OCI-LY7 (cell line): ENCODE measurements around the gene KAT7. TPM values are rescaled to one million over a fixed set of nuclear protein-coding genes. Genes with fewer than 3 reads are reported as not detected.

ENCODE experiments used
- BruUV-seq: library from RNA; stranded (reverse); fragments of 400-500 nt; replicated peaks from 2 replicates; lab custom pipeline; 2021; lab: Mats Ljungman, UMichigan
- CTCF ChIA-PET: fragments of 300-600 bp; sonication (Branson Sonifier 250); formaldehyde crosslinking; loops from one replicate; lab custom pipeline; 2022; ENCODE audit warnings: antibody characterized with exemption; ENCODE audit not compliant: unreplicated experiment; lab: Charles Lee
- POLR2A ChIA-PET: fragments of 300-600 bp; sonication (Branson Sonifier 250); formaldehyde crosslinking; loops from one replicate; lab custom pipeline; 2022; ENCODE audit warnings: antibody characterized with exemption; lab: Charles Lee
- DNase-seq: peaks from one replicate; pipeline ENCODE4 v3.0.0-alpha.2; 2015; ENCODE audit warnings: low spot score
- H2AFZ ChIP-seq: fragments of 200-600 bp; sonication (generic), shearing (Covaris generic); 2 replicates; pipeline ENCODE4 v1.6.1; 2014; ENCODE audit warnings: mild to moderate bottlenecking, antibody characterized with exemption, low read length, moderate library complexity
- H3K27ac ChIP-seq: fragments of 200-600 bp; sonication (generic); 2 replicates; pipeline ENCODE4 v1.5.1; 2014; ENCODE audit warnings: mixed run types, low read depth, mild to moderate bottlenecking, moderate library complexity, low read length, inconsistent platforms; ENCODE audit not compliant: poor library complexity, severe bottlenecking
- H3K36me3 ChIP-seq: fragments of 200-600 bp; sonication (generic); 2 replicates; pipeline ENCODE4 v1.6.1; 2014; ENCODE audit warnings: mild to moderate bottlenecking, antibody characterized with exemption, low read length, moderate library complexity, mixed read lengths; ENCODE audit not compliant: insufficient read depth
- H3K4me1 ChIP-seq: fragments of 200-600 bp; sonication (generic); 2 replicates; pipeline ENCODE4 v1.5.1; 2014; ENCODE audit warnings: mild to moderate bottlenecking, low read length; ENCODE audit not compliant: insufficient read depth, poor library complexity, severe bottlenecking
- H3K4me2 ChIP-seq: fragments of 200-600 bp; sonication (generic); 2 replicates; pipeline ENCODE4 v1.6.1; 2014; ENCODE audit warnings: mild to moderate bottlenecking, low read length
- H3K4me3 ChIP-seq: fragments of 200-600 bp; sonication (generic); 2 replicates; pipeline ENCODE4 v1.5.1; 2014; ENCODE audit warnings: mild to moderate bottlenecking, low read depth, low read length; ENCODE audit not compliant: poor library complexity, severe bottlenecking
- H3K79me2 ChIP-seq: fragments of 200-600 bp; sonication (generic); 2 replicates; pipeline ENCODE4 v1.6.1; 2016; ENCODE audit warnings: low read depth, mild to moderate bottlenecking, low read length, moderate library complexity, mixed read lengths; ENCODE audit not compliant: insufficient read depth
- H3K9me2 ChIP-seq: fragments of 200-600 bp; sonication (generic); 2 replicates; pipeline ENCODE4 v1.6.1; 2016; ENCODE audit warnings: mild to moderate bottlenecking, low read length, mixed read lengths; ENCODE audit not compliant: insufficient read depth
- H3K9me3 ChIP-seq: fragments of 200-600 bp; sonication (generic); 2 replicates; pipeline ENCODE4 v1.6.1; 2014; ENCODE audit warnings: mild to moderate bottlenecking, mixed run types, low read length, mixed read lengths
- H4K20me1 ChIP-seq: fragments of 200-600 bp; sonication (generic); 2 replicates; pipeline ENCODE4 v1.6.1; 2014; ENCODE audit warnings: mild to moderate bottlenecking, antibody characterized with exemption, low read length, moderate library complexity, mixed read lengths; ENCODE audit not compliant: insufficient read depth
- CTCF ChIP-seq: fragments of 200-600 bp; sonication (generic); conservative IDR thresholded peaks from 2 replicates; pipeline ENCODE4 v1.5.1; 2014; ENCODE audit warnings: mild to moderate bottlenecking, antibody characterized with exemption, low read length, moderate library complexity, mixed read lengths
- EZH2phosphoT487 ChIP-seq: fragments of 200-600 bp; sonication (generic); IDR thresholded peaks from 2 replicates; pipeline ENCODE4 v1.6.1; 2018; ENCODE audit warnings: low read depth, borderline replicate concordance, mild to moderate bottlenecking, mixed run types, antibody characterized with exemption, low read length, moderate library complexity, mixed read lengths
- intact Hi-C: fragments of 100-400 bp; cut with micrococcal nuclease; formaldehyde crosslinking; loops from one replicate; pipeline ENCODE4 v1.10.0; 2022; ENCODE audit not compliant: unreplicated experiment
- total RNA-seq, 2 experiments: library from RNA; depleted of rRNA in 1 of 2; stranded (reverse); fragments of >200 nt in 1 of 2; shearing (Covaris generic) in 1 of 2; gene quantifications; 2 replicates each; pipeline ENCODE4 v1.2.3, GENCODE V29; 2014 to 2022

The KAT7 gene
- total RNA-seq, 2 experiments from 2014 or later: 43.3 to 70.3 TPM

GRCh38 chr17:49775546-49776260 is 12.8 kb upstream of the KAT7 start:
- no peaks in the 10 kb centered on the region for H4K20me1 ChIP-seq
- no peak overlapping the region for H3K27ac ChIP-seq
- H3K4me2 ChIP-seq: no peak overlapping the region
- no peaks in the 10 kb centered on the region for H3K79me2 ChIP-seq
- no peaks in the 10 kb centered on the region for H3K36me3 ChIP-seq
- intact Hi-C loops: no loop called here
- TF ChIP-seq CTCF: no peak
- TF ChIP-seq EZH2phosphoT487: no peak
- H3K9me2 ChIP-seq: no peaks in the 10 kb centered on the region
- no TSS peak for BruUV-seq
- no peaks in the 10 kb centered on the region for H3K4me1 ChIP-seq
- H3K4me3 ChIP-seq: no peak overlapping the region
- POLR2A ChIA-PET: interaction anchor here (0.6 to 1.1 kb wide), 2 partner anchors 10 to 11 kb away, joined by 3 to 6 read pairs; partner anchors contain the start of gene FAM117A
- no peak for DNase-seq
- CTCF ChIA-PET: interaction anchor here (1.4 kb wide), 1 partner anchor 12 kb away, joined by 4 read pairs; the partner anchor contains the start of gene FAM117A
- no peaks in the 10 kb centered on the region for H3K9me3 ChIP-seq
- no peak overlapping the region for H2AFZ ChIP-seq

GRCh38 chr17:49776551-49777300 is 11.8 kb upstream of the KAT7 start:
- no peak for DNase-seq
- TF ChIP-seq EZH2phosphoT487 (no peak), CTCF (no peak)
- Histone ChIP-seq H3K9me3 (no peaks in the 10 kb centered on the region), H3K4me3 (no peak overlapping the region), H3K4me1 (no peaks in the 10 kb centered on the region), H3K36me3 (no peaks in the 10 kb centered on the region), H3K4me2 (no peak overlapping the region), H3K79me2 (no peaks in the 10 kb centered on the region), H2AFZ (no peak overlapping the region), H3K9me2 (no peaks in the 10 kb centered on the region), H3K27ac (no peak overlapping the region), H4K20me1 (no peaks in the 10 kb centered on the region)
- CTCF ChIA-PET: interaction anchor here (1.4 to 1.7 kb wide), 2 partner anchors 13 to 55 kb away, joined by 4 read pairs; partner anchors contain the start of gene FAM117A
- intact Hi-C loops: no loop called here
- POLR2A ChIA-PET: interaction anchor here (0.6 to 1.1 kb wide), 2 partner anchors 11 to 12 kb away, joined by 3 to 6 read pairs; partner anchors contain the start of gene FAM117A
- BruUV-seq: no TSS peak
